Mesenteric fat pad (tissue), 1 donor: ENCODE measurements around the gene KCNQ5. TPM values are rescaled to one million over a fixed set of nuclear protein-coding genes. Genes with fewer than 3 reads are reported as not detected.

ENCODE experiments used
- DNase-seq: peaks from one replicate; pipeline ENCODE4 v3.0.0-alpha.2; 2020; ENCODE audit warnings: low spot score
- total RNA-seq: library from RNA; stranded (reverse); fragmentation: NEBNext Ultra II Directional; extraction: Animal tissue kit (Norgen Biotek cat#: 25700); gene quantifications from one replicate; pipeline ENCODE4 v1.2.1, GENCODE V29; 2021
- donor health status: DM: yes; HTN: yes; CAD: no.

The KCNQ5 gene
- total RNA-seq, 1 donor from 2014 or later, result not detected

DNA sequence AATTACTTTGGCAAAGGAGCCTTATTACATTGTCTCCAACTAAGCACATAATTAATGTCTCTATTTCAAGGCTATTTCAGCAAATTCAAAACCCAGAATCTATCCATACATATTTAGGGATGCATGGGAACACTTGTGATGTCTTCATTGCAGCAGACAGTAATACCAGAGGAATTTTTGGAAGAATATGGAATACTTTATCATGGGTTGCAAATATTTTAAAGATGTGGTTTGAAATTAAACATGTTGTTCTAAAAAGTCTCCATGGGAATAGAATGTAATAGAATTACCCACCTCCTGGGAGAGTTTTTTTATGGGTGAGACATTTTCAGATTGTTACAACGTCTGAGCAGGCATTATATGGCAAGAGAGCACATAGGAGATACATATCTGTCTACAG is 170.8 kb downstream of the KCNQ5 start:
- DNase-seq, result no peak

DNA sequence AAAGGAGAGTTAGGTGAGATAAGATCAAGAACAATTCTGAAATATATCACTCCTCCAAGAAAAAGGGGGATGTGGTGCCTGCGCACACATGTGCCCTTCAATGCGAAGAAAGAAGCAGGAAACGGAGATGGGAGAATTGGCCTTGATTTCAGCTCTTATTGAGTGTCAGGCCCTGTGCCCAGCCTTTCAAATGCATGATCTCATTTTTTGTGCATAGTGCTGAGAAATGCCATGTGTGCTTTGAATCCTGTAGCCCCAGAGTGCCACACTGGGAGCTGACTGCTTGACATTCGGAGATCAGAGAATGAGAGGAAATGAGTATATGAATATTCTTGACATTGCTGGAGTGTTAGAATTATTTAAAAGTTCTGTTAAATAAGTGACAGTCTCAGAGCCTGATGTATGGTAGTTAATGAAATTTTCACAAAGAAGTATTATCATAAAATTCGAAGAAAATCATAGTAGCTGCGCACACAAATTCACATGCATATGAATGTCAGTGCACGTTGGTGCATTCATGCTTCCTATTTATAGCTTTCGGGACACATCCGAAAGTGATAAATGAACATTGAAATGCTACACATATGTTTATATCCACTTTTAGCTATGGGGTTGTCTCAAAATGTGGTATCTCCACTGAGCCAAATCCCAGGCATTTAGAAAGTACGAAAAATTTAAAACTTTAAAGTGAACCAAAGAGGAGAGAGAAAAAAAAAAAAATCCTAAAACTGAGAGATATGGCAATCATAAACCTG is 172.0 kb downstream of the KCNQ5 start:
- no peak for DNase-seq

DNA sequence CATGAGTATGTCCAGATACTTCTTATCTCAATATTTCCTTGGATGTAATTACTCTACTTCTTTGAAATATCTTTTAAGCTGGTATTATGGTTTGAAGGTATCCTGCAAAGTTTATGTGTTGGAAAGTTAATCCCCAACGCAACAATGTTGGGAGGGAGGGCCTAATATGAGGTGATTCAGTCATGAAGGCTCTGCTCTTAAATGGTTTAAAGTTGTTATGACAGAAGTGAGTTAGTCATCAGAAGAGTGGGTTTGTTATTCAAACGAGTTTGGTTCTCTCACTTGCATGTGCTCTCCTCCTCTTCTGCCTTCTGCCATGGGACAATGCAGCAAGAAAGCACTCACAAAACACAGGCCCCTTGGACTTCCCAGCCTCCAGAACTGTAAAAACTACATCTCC is 176.3 kb downstream of the KCNQ5 start:
- no peak for DNase-seq

DNA sequence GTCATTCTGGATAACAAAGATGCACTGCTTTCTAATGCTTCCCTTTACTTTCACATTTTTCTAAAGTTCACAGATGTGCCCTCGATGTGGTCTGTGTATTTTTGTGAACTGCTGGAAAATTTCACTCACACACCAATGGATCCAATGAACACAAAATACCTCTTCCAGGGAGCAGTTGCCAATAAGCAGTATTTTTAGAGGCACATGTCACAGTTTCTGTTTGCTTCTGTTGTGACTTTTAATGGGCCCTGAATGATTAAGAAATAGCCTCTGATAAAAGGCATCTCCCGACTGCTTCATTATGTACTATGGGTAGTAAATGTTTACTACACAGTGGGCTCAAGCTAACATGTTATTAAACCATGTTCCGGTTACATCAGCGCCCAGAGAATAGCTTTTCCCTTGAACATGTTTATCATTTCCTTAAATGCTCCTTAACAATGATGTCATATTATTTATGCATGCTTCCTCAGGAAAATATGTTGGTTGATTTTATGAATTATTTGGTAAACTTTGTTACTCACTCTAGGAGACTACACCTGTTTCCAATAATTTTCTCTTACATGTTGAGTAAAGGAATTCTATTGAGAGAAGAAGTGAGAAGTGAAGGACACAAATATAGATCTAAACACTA is 188.0 kb downstream of the KCNQ5 start:
- no peak for DNase-seq

DNA sequence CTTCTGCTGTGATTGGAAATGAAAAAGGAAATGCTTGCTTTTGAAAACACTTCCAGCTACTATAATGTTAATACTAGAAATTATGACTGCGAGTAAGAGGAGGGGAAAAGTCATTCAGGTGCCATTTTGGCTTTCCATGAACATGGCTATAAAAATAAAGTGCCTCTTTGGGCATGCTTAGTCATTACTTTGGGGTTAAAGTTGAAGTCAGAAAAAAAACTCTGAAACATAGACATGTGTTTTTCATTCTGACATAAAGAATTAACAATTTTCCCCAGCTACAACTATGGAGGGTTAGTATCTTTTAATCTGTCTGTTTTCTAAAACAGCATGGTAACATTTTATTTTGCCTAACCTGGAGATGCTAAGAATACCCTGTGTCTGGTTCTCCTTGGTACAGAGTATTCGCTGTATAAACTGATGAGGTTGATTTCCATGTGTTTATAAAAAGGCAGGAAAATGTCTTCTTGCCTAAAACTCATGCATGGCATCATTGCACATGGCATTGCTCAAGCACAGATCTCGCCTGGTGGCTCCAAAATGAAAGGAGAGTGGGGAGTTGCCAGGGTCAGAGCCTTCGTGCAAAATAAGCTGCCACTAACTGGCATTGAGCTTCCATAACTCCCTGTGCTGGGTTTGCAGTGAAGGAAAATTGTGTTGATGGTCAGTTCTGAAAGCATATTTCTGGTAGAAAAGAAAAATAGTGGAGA is 188.9 kb downstream of the KCNQ5 start:
- no peak for DNase-seq

DNA sequence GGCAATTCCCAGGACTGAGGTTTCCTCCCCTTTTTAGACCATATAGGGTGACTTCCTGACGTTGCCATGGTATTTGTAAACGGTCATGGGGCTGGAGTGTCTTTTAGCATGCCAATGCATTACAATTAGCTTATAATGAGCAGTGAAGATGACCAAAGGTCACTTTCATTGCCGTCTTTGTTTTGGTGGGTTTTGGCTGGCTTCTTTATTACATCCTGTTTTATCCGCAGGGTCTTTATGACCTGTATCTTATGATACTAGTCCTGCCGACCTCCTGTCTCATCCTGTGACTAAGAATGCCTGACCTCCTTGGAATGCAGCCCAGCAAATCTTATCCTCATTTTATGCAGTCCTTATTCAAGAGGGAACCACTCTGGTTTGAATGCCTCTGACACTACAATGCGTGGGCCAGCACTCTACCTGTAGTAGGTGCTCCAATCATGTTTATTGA is 190.1 kb downstream of the KCNQ5 start:
- DNase-seq, result no peak

DNA sequence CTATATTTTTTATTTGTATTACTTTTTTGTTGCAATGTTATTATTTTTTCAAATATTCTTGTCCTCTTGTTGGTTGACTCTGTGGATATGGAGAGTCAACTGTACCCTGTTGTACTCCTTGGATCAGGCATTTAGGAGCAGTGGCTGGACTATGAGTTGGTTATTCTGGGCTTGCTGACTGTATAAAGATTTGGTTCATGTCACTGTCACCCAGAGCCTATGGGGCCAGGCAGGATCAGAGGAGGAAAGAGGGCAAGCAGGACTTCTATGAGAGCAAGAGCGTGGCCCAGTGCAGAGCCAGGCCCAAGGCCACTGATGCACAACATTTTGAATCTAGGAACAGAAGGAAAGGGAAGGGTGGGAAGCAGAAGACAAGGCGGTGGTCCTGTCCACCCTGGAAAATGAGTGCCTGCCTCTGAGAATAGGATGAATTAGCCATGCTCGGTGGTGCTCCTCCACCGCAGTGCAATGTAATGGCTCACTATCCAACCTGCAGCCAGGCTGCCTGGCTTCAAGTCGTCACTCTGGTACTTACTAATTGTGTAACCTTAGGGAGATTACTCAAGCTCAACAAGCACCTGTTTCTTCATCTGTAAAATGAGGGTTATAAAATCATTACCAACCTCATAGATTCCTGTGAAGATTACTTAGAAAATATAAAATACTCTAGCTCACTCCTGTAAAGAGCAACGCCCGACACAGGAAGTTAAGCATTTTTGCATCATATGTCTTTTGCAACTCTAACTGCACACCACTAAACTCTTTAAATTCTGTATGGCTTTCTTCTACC is 192.1 kb downstream of the KCNQ5 start:
- DNase-seq, result no peak

DNA sequence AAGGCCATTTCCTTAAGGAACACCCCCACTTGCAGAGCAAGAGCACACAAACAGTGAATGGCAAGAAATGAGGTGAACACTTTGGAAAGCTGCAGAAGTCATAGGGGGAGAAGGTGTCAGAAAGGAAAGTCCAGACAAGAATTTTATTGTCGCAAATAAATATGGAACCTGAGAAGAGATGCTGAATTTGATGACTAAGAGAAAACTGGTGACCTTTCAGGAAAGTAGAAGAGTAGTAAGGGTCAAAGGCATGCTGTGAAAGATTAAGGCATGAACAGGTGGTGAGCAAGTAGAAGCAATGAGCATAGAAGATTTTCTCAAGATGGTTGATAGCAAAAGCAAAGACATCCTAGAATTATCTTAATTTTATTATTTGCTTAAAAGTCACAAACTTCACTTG is 194.2 kb downstream of the KCNQ5 start:
- no peak for DNase-seq

DNA sequence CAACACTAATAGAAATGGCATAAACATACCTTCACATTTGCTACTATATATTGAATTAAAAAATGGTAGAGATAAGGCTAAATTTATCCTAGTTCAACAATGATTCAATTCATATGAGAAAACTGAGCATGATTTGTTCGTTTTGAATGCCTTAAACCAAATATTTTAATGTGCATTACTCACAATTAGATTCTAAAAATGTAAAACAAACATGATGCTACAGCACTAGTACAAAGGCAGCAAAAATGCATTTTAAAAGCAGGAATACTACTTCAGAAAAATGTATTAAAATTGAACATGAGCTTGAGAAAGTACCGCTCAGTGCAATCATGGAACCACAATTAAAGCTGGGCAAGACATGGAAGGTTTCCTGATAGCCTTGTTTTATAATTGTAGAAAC is 195.3 kb downstream of the KCNQ5 start:
- no peak for DNase-seq

DNA sequence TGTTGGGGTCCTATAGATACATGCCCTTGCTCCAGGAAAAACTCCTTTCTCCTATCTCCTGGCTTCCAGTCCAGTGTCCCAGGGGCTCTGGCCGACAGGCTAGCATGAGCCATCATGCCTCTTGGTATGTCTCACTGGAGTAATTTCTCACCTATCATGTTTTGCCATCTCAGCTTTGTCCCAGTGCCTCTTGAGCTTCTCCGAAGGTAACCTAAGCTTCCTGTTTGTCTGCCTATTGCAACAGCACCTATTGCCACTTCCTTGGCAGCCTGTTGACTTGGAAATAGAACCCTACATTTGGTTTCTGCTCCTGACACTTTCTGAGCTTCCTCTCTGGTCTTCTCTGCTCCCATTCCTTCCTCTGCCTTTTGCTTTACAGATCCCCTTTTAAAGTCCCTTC is 197.7 kb downstream of the KCNQ5 start:
- no peak for DNase-seq

DNA sequence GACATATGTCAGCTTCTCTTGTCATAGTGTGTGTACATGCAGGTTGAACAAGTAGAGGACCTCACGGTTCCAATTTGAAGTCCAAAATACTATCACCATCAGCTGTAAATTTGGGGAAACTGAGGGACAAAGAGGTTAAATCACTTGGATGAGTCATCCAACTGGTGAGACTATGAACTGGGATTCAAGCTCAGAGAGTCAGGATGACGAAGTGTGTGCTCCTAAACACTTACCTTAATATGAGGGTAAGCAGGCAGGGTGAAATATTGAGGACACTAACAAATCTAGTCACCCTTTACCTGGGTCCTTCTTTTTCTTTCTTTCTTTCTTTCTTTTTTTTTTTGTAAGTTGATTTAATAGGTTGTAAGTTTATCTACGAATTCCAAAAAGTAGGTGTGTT is 198.3 kb downstream of the KCNQ5 start:
- DNase-seq, result no peak

DNA sequence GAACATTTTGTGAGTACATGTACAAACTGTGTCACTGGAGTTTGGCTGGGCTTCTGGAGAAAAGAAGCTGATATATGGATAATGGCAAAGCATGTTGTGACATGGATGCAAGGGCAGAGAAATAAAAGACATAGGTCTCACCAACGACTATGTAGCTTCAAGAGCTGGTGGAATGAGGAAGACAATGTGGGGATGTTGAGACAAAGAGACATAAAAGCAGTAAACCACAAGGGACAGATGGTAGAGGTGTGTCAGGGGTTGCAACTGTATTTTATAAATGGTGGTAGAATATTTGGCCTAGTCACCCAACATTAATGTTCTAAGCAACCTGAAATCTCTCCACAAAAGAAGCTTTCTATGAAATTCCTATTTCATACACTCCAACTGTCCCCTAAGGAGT is 199.0 kb downstream of the KCNQ5 start:
- no peak for DNase-seq

DNA sequence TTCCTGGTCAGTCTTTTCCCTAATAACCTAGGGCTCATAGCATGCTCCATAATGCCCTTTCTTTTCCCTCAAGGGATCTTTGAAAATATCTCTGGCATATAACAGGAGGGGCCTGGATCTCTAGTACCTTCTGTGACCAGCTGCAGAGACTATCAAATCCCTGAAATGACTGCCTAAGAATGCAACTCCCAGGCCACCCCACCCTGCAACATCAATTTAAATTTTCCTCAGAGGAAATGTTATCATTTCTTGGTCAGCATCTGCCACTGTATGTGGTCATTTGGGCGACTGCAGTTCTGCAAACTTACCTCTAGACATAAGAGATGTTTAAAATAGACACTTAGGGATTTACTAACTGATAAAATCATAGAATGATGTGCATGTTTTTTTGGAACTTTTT is 200.2 kb downstream of the KCNQ5 start:
- no peak for DNase-seq

DNA sequence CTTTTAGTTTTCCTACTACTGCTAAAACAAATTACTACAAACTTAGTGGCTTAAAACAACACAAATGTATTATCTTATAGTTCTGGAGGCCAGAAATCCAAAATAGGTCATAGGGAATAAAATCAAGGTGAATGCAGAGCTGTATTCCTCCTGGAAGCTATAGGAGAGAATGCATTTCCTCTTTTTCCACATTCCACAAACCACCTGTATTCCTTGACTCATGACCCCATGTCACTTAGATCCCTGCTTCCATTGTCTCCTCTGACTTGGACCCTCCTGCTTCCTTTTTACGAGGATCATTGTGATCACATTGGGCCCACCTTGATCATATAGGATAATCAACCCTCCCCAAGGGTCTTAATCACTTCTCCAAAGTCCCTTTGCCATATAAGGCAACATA is 200.8 kb downstream of the KCNQ5 start:
- DNase-seq, result no peak

DNA sequence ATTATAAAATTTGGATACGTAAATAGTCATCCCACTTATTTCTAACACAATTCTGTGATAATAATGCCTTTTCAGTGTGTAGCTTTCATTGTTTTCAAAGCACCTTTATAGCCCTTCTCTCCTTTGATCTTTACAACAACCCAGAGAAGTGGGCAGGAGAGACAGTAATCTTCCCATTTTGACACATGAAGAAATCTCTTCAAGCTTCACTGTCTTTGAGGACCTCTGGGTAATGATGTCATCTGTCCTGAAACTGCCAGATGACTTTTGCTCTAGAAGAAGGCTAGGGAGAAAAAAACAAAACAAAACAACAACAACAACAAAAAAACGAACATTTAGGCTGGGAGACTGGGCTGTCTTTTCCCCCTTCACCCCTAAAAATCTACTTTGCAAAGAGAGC is 203.0 kb downstream of the KCNQ5 start:
- no peak for DNase-seq

DNA sequence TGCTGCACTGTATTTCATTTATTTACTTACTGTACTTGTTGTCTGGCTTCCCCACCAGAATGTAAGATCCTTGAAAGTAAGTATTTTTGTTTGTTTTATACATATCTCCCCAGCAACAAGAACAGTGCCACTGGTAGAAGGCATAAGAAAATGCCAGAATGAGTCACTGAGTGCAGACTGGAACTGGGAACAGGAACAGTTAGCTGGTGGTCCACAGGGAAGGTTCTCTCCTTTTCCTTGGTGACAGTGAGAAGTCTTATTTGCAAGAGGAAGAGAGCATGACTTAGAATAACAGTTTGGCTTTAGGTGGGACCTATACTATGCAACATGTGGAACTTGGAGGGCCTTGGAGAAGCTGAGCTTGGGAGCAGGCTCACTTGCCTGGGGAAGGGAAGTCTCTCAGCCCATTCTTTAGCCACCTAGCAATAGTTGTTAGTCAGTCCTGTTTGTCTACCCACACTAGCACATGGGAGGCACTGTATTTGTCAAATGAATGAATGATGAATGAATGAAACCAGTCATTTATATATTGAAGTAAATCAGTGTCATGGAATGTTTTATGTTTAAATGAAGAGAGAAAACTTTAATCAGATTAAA is 203.5 kb downstream of the KCNQ5 start:
- no peak for DNase-seq

DNA sequence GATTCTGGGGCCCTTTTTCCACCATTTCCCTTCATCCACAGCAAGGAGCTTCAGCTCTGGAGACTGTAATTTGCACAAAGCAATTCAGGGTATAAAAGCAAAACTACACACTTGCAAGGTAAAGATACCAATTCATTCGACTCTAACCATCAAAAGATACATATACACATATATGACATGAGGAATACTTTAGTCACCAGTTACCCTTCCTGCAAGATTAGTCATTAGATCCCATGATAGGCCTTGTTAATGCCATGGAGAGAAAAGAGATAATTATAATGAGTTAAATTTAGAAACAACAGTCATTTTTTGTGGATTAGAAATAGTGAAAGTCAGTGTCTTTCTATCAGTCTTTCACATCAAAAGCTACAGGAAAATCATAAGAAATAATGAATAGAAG is 204.2 kb downstream of the KCNQ5 start:
- DNase-seq, result no peak

DNA sequence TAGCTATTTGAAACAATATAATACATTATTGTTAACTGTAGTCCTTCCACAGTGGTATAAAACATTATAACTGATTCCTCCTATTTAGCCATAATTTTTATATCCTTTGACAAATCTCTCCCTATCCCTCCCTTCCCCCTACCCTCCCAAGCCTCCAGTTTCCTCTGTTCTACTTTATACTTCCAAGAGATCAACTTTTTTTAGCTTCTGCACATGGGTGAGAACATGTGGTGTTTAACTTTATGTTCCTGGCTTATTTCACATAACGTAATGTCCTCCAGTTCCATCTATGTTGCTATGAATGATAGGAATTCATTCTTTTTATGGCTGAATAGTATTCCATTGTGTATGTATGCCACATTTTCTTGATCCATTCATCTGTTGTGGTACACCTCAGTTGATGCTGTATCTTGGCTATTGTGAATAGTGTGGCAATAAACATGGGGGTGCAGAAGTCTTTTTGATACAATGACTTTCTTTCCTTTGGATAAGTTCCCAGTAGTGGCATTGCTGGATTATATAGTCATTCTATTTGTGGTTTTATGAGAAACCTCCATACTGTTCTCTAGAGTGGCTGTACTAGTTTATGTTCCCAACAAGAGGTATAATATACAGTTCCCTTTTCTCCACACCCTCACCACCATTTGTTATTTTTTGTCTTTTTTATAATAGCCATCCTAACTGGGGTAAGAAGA is 205.0 kb downstream of the KCNQ5 start:
- DNase-seq, result no peak

DNA sequence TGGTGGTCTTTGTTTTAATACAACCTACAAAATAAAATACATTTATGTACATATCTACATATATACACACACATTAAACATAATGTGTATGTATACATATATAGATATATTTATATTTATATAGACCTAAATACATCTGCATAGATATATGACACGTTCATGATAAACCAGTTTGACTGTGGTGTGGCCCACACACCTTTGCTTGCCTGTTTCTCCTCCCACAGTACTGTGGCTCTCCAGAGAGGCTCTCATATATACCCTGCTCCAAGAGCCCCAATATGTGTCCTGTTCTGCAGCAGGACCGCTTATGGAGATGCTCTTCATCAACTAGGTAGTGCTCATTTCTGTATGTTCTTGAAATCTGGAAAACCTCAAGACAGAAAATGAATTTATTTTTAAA is 207.0 kb downstream of the KCNQ5 start:
- DNase-seq, result no peak

DNA sequence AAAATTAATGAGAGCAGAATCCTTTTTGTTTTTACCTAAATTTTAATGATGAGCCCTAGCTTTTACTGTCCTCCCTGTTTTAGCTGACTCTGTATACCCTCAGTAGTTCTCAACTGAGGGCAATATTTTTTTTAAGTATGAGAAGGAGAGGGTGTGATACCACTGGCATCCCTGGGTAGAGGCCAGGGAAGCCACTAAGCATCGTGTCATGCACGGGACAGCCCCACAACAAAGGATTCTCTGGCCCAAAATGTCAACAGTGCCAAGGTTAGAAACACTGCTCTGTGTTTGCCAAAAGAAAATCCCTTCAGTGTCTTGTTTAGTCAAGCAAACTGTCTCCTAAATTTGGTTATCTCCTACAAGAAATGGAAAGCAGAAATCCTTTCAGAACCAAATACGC is 210.4 kb downstream of the KCNQ5 start:
- DNase-seq, result no peak

DNA sequence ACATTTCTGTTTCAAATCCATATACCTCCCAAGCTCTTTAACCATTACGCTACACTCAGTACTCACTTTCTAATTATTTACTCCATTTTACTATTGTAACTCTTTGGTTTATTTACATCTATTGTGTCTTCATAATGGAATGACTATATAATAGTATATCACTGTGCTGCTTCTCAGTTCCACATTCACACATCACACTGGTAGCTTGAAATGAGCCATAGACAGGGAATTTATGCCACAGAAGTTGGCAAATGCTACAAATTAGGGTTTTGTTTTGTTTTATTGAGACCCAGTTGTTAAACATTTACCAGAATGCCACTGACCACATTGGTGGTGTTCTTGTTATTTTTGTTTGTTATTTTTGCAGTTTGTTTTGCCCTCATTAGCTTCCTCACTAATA is 213.9 kb downstream of the KCNQ5 start:
- no peak for DNase-seq
